Liver (tissue), 9 donors: ENCODE data around the gene DUSP16. TPM values are rescaled to one million over a fixed set of nuclear protein-coding genes. Genes with fewer than 3 reads are reported as not detected.

Experiments
- DNase-seq: peaks from one replicate; pipeline ENCODE4 v3.0.0-alpha.2; 2017; ENCODE audit warnings: low spot score
- H3K27ac ChIP-seq, 2 donors: one replicate each; pipeline ENCODE4 v1.7.0; 2013; ENCODE audit warnings: inconsistent platforms in 2 of 2, low read length in 2 of 2, control low read depth in 1 of 2, low read depth in 1 of 2, mild to moderate bottlenecking in 1 of 2
- H3K27me3 ChIP-seq, 4 donors: one replicate each; pipeline versions ENCODE4 v1.6.1 to v1.7.0; 2013; ENCODE audit warnings: low read length in 3 of 4, inconsistent platforms in 1 of 4, mild to moderate bottlenecking in 1 of 4, moderate library complexity in 1 of 4; ENCODE audit not compliant: control insufficient read depth in 4 of 4, insufficient read depth in 4 of 4
- H3K36me3 ChIP-seq, 4 donors: one replicate each; pipeline versions ENCODE4 v1.6.1 to v1.7.0; 2013; ENCODE audit warnings: low read length in 3 of 4, mild to moderate bottlenecking in 3 of 4, low read depth in 1 of 4, moderate library complexity in 1 of 4; ENCODE audit not compliant: control insufficient read depth in 4 of 4, insufficient read depth in 3 of 4
- H3K4me1 ChIP-seq, 4 donors: one replicate each; pipeline versions ENCODE4 v1.6.1 to v1.7.0; 2013; ENCODE audit warnings: low read length in 3 of 4, mild to moderate bottlenecking in 3 of 4, moderate library complexity in 1 of 4; ENCODE audit not compliant: control insufficient read depth in 4 of 4, insufficient read depth in 4 of 4
- H3K4me3 ChIP-seq, 3 donors: one replicate each; pipeline versions ENCODE4 v1.6.1 to v1.7.0; 2013; ENCODE audit warnings: low read length in 3 of 3, control low read depth in 1 of 3, low read depth in 1 of 3, mild to moderate bottlenecking in 1 of 3
- H3K9ac ChIP-seq, 2 donors: one replicate each; pipeline ENCODE4 v1.7.0; 2013; ENCODE audit warnings: low read length in 2 of 2, mild to moderate bottlenecking in 2 of 2, moderate library complexity in 2 of 2, control low read depth in 1 of 2, low read depth in 1 of 2
- H3K9me3 ChIP-seq, 4 donors: one replicate each; pipeline versions ENCODE4 v1.6.1 to v1.7.0; 2013; ENCODE audit warnings: low read length in 3 of 4; ENCODE audit not compliant: control insufficient read depth in 4 of 4
- FOXA1 ChIP-seq: IDR thresholded peaks from 2 replicates; pipeline ENCODE4 v1.6.1; 2016; ENCODE audit warnings: antibody characterized with exemption
- FOXA2 ChIP-seq: IDR thresholded peaks from 2 replicates; pipeline ENCODE4 v1.6.1; 2016; ENCODE audit warnings: antibody characterized with exemption
- GABPA ChIP-seq, 2 donors: IDR thresholded peaks in 1 of 2; conservative IDR thresholded peaks in 1 of 2; 2 replicates each; pipeline ENCODE4 v1.6.1; 2016; ENCODE audit warnings: antibody characterized with exemption in 2 of 2, mild to moderate bottlenecking in 1 of 2, moderate library complexity in 1 of 2
- HNF4A ChIP-seq, 2 donors: conservative IDR thresholded peaks; 2 replicates each; pipeline ENCODE4 v1.6.1; 2016; ENCODE audit warnings: antibody characterized with exemption in 2 of 2, mild to moderate bottlenecking in 2 of 2
- HNF4G ChIP-seq: IDR thresholded peaks from 2 replicates; pipeline ENCODE4 v1.6.1; 2016; ENCODE audit warnings: antibody characterized with exemption
- JUND ChIP-seq, 2 donors: IDR thresholded peaks; 2 replicates each; pipeline ENCODE4 v1.6.1; 2016; ENCODE audit warnings: antibody characterized with exemption in 2 of 2
- NR2F2 ChIP-seq: IDR thresholded peaks from 2 replicates; pipeline ENCODE4 v1.6.1; 2016; ENCODE audit warnings: antibody characterized with exemption
- RAD21 ChIP-seq, 2 donors: IDR thresholded peaks; 2 replicates each; pipeline ENCODE4 v1.6.1; 2016; ENCODE audit warnings: antibody characterized with exemption in 2 of 2, mild to moderate bottlenecking in 2 of 2
- RXRA ChIP-seq, 2 donors: IDR thresholded peaks; 2 replicates each; pipeline ENCODE4 v1.6.1; 2017 to 2018; ENCODE audit warnings: antibody characterized with exemption in 2 of 2, mild to moderate bottlenecking in 1 of 2
- SP1 ChIP-seq: IDR thresholded peaks from 2 replicates; pipeline ENCODE4 v1.6.1; 2018; ENCODE audit warnings: antibody characterized with exemption, mild to moderate bottlenecking
- TAF1 ChIP-seq: conservative IDR thresholded peaks from 2 replicates; pipeline ENCODE4 v1.6.1; 2016; ENCODE audit warnings: antibody characterized with exemption, mild to moderate bottlenecking
- YY1 ChIP-seq: IDR thresholded peaks from 2 replicates; pipeline ENCODE4 v1.6.1; 2016; ENCODE audit warnings: antibody characterized with exemption, mild to moderate bottlenecking
- WGBS: extraction: QIAGEN DNeasy Blood & Tissue Kit; methylation state at CpG from one replicate; pipeline ENCODE4 v1.1.7; 2013; 5-methylcytosine and 5-hydroxymethylcytosine counted together
- polyA plus RNA-seq, 2 donors: library from polyadenylated mRNA; stranded (reverse) in 1 of 2; unstranded in 1 of 2; fragments of 200-250 nt in 1 of 2; fragments of >200 nt in 1 of 2; fragmentation: Nextera tagmentation in 1 of 2; extraction: Ambion mirVana in 1 of 2; gene quantifications; one replicate each; pipeline versions ENCODE4 v1.2.1 to v1.2.3, GENCODE V29; 2013 to 2015
- total RNA-seq, 2 donors: library from RNA; depleted of rRNA; stranded (reverse); fragments of >200 nt; gene quantifications; one replicate each; pipeline ENCODE4 v1.2.3, GENCODE V29; 2014
- TF ChIP-seq, protein P1 (sequence below): IDR thresholded peaks from 2 replicates; pipeline ENCODE4 v1.6.1; 2016; ENCODE audit warnings: antibody characterized with exemption, mild to moderate bottlenecking
- TF ChIP-seq, protein P2 (sequence below): IDR thresholded peaks from 2 replicates; pipeline ENCODE4 v1.6.1; 2016; ENCODE audit warnings: antibody characterized with exemption
- TF ChIP-seq, protein P3 (sequence below): IDR thresholded peaks from 2 replicates; pipeline ENCODE4 v1.6.1; 2016; ENCODE audit warnings: antibody characterized with exemption
- TF ChIP-seq, protein P4 (sequence below): IDR thresholded peaks from 2 replicates; pipeline ENCODE4 v1.6.1; 2016; ENCODE audit warnings: antibody characterized with exemption
- TF ChIP-seq, protein P5 (sequence below): fragments of 150-350 bp; IDR thresholded peaks from 2 replicates; pipeline ENCODE4 v1.5.1; 2017; ENCODE audit warnings: improper control_type of control experiment, low read depth, low read length; ENCODE audit not compliant: missing input control
- donor health status: healthy.
- donor health status: healthy.
- donor health status: healthy.
- donor health status: healthy.
- donor health status: healthy.

The DUSP16 gene
- total and polyA plus RNA-seq, 4 donors: 7.8 to 56.4 (median 19.1) TPM

DNA sequence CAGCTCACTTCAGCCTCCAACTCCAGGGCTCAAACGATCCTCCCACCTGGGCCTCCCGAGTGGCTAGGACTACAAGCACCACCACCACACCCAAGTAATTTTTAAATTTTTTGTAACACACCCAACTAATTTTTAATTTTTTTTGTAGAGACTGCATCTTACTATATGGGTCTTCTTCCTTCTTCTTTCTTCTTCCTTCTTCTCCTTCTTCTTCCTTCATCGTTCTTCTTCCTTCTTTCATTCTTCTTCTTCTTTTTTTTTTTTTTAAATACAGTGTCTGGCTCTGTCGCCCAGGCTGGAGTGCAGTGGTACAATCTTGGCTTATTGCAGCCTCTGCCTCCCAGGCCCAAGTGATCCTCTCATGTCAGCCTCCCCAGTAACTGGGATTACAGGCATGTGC lies 48.0 kb upstream of the DUSP16 start:
- no peak for TF ChIP-seq GABPA (IDR thresholded peaks at IDR 0.05 in 1 of 2, conservative IDR thresholded peaks at IDR 0.05 in 1 of 2)
- TF ChIP-seq FOXA1: no peak
- TF ChIP-seq YY1: no peak
- TF ChIP-seq, protein P1, sequence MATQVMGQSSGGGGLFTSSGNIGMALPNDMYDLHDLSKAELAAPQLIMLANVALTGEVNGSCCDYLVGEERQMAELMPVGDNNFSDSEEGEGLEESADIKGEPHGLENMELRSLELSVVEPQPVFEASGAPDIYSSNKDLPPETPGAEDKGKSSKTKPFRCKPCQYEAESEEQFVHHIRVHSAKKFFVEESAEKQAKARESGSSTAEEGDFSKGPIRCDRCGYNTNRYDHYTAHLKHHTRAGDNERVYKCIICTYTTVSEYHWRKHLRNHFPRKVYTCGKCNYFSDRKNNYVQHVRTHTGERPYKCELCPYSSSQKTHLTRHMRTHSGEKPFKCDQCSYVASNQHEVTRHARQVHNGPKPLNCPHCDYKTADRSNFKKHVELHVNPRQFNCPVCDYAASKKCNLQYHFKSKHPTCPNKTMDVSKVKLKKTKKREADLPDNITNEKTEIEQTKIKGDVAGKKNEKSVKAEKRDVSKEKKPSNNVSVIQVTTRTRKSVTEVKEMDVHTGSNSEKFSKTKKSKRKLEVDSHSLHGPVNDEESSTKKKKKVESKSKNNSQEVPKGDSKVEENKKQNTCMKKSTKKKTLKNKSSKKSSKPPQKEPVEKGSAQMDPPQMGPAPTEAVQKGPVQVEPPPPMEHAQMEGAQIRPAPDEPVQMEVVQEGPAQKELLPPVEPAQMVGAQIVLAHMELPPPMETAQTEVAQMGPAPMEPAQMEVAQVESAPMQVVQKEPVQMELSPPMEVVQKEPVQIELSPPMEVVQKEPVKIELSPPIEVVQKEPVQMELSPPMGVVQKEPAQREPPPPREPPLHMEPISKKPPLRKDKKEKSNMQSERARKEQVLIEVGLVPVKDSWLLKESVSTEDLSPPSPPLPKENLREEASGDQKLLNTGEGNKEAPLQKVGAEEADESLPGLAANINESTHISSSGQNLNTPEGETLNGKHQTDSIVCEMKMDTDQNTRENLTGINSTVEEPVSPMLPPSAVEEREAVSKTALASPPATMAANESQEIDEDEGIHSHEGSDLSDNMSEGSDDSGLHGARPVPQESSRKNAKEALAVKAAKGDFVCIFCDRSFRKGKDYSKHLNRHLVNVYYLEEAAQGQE: no peak
- TF ChIP-seq, protein P2, sequence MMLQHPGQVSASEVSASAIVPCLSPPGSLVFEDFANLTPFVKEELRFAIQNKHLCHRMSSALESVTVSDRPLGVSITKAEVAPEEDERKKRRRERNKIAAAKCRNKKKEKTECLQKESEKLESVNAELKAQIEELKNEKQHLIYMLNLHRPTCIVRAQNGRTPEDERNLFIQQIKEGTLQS: no peak
- TF ChIP-seq NR2F2: no peak
- TF ChIP-seq SP1: no peak
- TF ChIP-seq HNF4G: no peak
- TF ChIP-seq, protein P3, sequence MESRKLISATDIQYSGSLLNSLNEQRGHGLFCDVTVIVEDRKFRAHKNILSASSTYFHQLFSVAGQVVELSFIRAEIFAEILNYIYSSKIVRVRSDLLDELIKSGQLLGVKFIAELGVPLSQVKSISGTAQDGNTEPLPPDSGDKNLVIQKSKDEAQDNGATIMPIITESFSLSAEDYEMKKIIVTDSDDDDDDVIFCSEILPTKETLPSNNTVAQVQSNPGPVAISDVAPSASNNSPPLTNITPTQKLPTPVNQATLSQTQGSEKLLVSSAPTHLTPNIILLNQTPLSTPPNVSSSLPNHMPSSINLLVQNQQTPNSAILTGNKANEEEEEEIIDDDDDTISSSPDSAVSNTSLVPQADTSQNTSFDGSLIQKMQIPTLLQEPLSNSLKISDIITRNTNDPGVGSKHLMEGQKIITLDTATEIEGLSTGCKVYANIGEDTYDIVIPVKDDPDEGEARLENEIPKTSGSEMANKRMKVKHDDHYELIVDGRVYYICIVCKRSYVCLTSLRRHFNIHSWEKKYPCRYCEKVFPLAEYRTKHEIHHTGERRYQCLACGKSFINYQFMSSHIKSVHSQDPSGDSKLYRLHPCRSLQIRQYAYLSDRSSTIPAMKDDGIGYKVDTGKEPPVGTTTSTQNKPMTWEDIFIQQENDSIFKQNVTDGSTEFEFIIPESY: no peak
- no peak for TF ChIP-seq TAF1
- peak overlapping the region in 1 of 2 donors; percentile 88 for H3K9ac ChIP-seq
- H3K4me1 ChIP-seq: peaks cover 6 to 18% (median 11%) of the 10 kb centered on the region in 4 donors
- DNase-seq: no peak
- H3K27me3 ChIP-seq: no peaks in the 10 kb centered on the region
- H3K9me3 ChIP-seq: no peaks in the 10 kb centered on the region
- WGBS: 90% methylated on average over 4 of the region's 4 CpGs
- peak overlapping the region; percentile 95 to 98 for H3K27ac ChIP-seq
- peak overlapping the region in 1 of 3 donors; percentile 80 for H3K4me3 ChIP-seq
- H3K36me3 ChIP-seq: no peaks in the 10 kb centered on the region

DNA sequence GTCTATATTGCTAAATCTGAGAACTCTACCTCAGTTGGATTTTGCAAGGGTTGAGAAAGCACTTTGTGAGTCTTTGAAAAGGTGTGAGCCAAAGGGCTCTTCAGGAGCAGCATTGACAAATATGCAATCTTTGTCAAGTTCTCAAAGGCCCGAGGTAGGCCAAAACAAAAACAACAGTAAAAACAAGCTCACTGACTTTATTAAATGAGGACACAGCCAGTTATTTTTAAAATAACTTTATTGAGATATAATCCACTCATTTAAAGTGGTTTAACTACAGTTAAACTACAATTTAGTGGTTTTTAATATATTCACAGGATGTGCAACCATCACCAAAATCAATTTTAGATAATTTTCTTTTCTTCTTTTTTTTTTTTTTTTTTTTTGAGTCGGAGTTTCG lies 47.0 kb upstream of the DUSP16 start:
- Histone ChIP-seq H3K4me3 (no peak overlapping the region), H3K27ac (no peak overlapping the region), H3K27me3 (no peaks in the 10 kb centered on the region), H3K9ac (no peak overlapping the region), H3K4me1 (peaks cover 2 to 18% (median 11%) of the 10 kb centered on the region in 4 donors), H3K9me3 (no peaks in the 10 kb centered on the region), H3K36me3 (no peaks in the 10 kb centered on the region)
- 95% methylated on average over 3 of the region's 3 CpGs for WGBS
- DNase-seq: no peak
- no peak for TF ChIP-seq HNF4A (conservative IDR thresholded peaks at IDR 0.05)
- TF ChIP-seq RXRA (IDR thresholded peaks at IDR 0.05): no peak
- no peak for TF ChIP-seq FOXA2
- TF ChIP-seq FOXA1: no peak
- TF ChIP-seq TAF1: no peak
- no peak for TF ChIP-seq NR2F2
- TF ChIP-seq, protein P2: no peak
- TF ChIP-seq JUND (IDR thresholded peaks at IDR 0.05): no peak
- TF ChIP-seq RAD21 (IDR thresholded peaks at IDR 0.05): no peak
- TF ChIP-seq HNF4G: no peak
- TF ChIP-seq YY1: no peak
- TF ChIP-seq, protein P4, sequence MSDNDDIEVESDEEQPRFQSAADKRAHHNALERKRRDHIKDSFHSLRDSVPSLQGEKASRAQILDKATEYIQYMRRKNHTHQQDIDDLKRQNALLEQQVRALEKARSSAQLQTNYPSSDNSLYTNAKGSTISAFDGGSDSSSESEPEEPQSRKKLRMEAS: no peak
- TF ChIP-seq, protein P1: no peak
- TF ChIP-seq, protein P5, sequence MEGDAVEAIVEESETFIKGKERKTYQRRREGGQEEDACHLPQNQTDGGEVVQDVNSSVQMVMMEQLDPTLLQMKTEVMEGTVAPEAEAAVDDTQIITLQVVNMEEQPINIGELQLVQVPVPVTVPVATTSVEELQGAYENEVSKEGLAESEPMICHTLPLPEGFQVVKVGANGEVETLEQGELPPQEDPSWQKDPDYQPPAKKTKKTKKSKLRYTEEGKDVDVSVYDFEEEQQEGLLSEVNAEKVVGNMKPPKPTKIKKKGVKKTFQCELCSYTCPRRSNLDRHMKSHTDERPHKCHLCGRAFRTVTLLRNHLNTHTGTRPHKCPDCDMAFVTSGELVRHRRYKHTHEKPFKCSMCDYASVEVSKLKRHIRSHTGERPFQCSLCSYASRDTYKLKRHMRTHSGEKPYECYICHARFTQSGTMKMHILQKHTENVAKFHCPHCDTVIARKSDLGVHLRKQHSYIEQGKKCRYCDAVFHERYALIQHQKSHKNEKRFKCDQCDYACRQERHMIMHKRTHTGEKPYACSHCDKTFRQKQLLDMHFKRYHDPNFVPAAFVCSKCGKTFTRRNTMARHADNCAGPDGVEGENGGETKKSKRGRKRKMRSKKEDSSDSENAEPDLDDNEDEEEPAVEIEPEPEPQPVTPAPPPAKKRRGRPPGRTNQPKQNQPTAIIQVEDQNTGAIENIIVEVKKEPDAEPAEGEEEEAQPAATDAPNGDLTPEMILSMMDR: no peak
